HepG2 (cell line): Measurements from ENCODE around the gene EPB41L2. TPM values are rescaled to one million over a fixed set of nuclear protein-coding genes. Genes with fewer than 3 reads are reported as not detected.

Source experiments
- ARNTL ChIP-seq: sonication (generic); formaldehyde crosslinking; IDR thresholded peaks from 2 replicates; pipeline ENCODE4 v1.4.0; 2020; ENCODE audit warnings: mild to moderate bottlenecking, missing genetic modification reagents
- CENPX ChIP-seq: sonication (generic); formaldehyde crosslinking; IDR thresholded peaks from 2 replicates; pipeline ENCODE4 v1.9.0; 2021; ENCODE audit warnings: mild to moderate bottlenecking, missing genetic modification reagents, moderate library complexity
- DPF2 ChIP-seq: sonication (generic); formaldehyde crosslinking; IDR thresholded peaks from 2 replicates; pipeline ENCODE4 v1.4.0; 2020; ENCODE audit warnings: mild to moderate bottlenecking, low read depth, missing genetic modification reagents, borderline replicate concordance
- EP300 ChIP-seq, 3 experiments: sonication (generic) in 1 of 3; formaldehyde crosslinking in 1 of 3; IDR thresholded peaks; 2 replicates each; pipeline versions ENCODE4 v1.5.1 to v1.6.1; 2011 to 2020; ENCODE audit warnings: low read depth in 2 of 3, low read length in 2 of 3, borderline replicate concordance in 1 of 3, improper control_type of control experiment in 1 of 3, mild to moderate bottlenecking in 1 of 3, missing genetic modification reagents in 1 of 3, moderate library complexity in 1 of 3
- KDM2A ChIP-seq: sonication (generic); formaldehyde crosslinking; IDR thresholded peaks from 2 replicates; pipeline ENCODE4 v1.4.0; 2020; ENCODE audit warnings: low read depth, missing genetic modification reagents, borderline replicate concordance
- LBX2 ChIP-seq: sonication (generic); formaldehyde crosslinking; IDR thresholded peaks from 2 replicates; pipeline ENCODE4 v1.5.0; 2020; ENCODE audit warnings: missing genetic modification reagents, mild to moderate bottlenecking, borderline replicate concordance
- MAX ChIP-seq: IDR thresholded peaks from 2 replicates; pipeline ENCODE4 v1.6.1; 2012; ENCODE audit warnings: inconsistent platforms
- MEIS2 ChIP-seq: sonication (generic); formaldehyde crosslinking; IDR thresholded peaks from 2 replicates; pipeline ENCODE4 v1.9.0; 2021; ENCODE audit warnings: mild to moderate bottlenecking, missing genetic modification reagents
- NCOA2 ChIP-seq: sonication (generic); formaldehyde crosslinking; IDR thresholded peaks from 2 replicates; pipeline ENCODE4 v1.8.0; 2022; ENCODE audit warnings: inconsistent platforms
- NR2F6 ChIP-seq, 2 experiments: IDR thresholded peaks; 2 replicates each; pipeline ENCODE4 v1.6.1; 2016; ENCODE audit warnings: antibody characterized with exemption in 1 of 2, mild to moderate bottlenecking in 1 of 2
- PHF5A ChIP-seq: IDR thresholded peaks from one replicate; pipeline ENCODE4 v1.6.1; 2018; ENCODE audit warnings: low read depth, missing genetic modification reagents; ENCODE audit not compliant: unreplicated experiment
- REPIN1 ChIP-seq: sonication (generic); formaldehyde crosslinking; IDR thresholded peaks from 2 replicates; pipeline ENCODE4 v1.8.0; 2022; ENCODE audit warnings: missing genetic modification reagents, low read depth, mild to moderate bottlenecking, borderline replicate concordance
- RXRA ChIP-seq: sonication (generic); formaldehyde crosslinking; IDR thresholded peaks from 2 replicates; pipeline ENCODE4 v1.5.1; 2020; ENCODE audit warnings: missing genetic modification reagents
- SATB2 ChIP-seq: sonication (generic); formaldehyde crosslinking; IDR thresholded peaks from 2 replicates; pipeline ENCODE4 v1.5.0; 2020; ENCODE audit warnings: missing genetic modification reagents
- SRSF1 ChIP-seq: fragments of 200-400 bp; formaldehyde crosslinking; optimal IDR thresholded peaks from 2 replicates; pipeline ENCODE3; 2017; ENCODE audit warnings: mild to moderate bottlenecking, low read depth, low read length, moderate library complexity
- ZBTB20 ChIP-seq: sonication (generic); formaldehyde crosslinking; IDR thresholded peaks from 2 replicates; pipeline ENCODE4 v1.8.1; 2023; ENCODE audit warnings: missing genetic modification reagents, low read depth, mild to moderate bottlenecking, borderline replicate concordance
- ZNF224 ChIP-seq: sonication (generic); formaldehyde crosslinking; IDR thresholded peaks from 2 replicates; pipeline ENCODE4 v1.5.0; 2020; ENCODE audit warnings: mild to moderate bottlenecking, missing genetic modification reagents
- ZNF564 ChIP-seq: sonication (generic); formaldehyde crosslinking; IDR thresholded peaks from 2 replicates; pipeline ENCODE4 v1.8.1; 2023; ENCODE audit warnings: mild to moderate bottlenecking, missing genetic modification reagents
- ZNF660 ChIP-seq: sonication (generic); formaldehyde crosslinking; IDR thresholded peaks from 2 replicates; pipeline ENCODE4 v1.5.1; 2020; ENCODE audit warnings: mild to moderate bottlenecking, low read depth, missing genetic modification reagents, borderline replicate concordance
- ZNF7 ChIP-seq: IDR thresholded peaks from 2 replicates; pipeline ENCODE4 v1.6.1; 2016; ENCODE audit warnings: missing biosample characterization, missing genetic modification reagents
- ZSCAN31 ChIP-seq: sonication (generic); formaldehyde crosslinking; IDR thresholded peaks from 2 replicates; pipeline ENCODE4 v1.5.0; 2020; ENCODE audit warnings: low read depth, mild to moderate bottlenecking, missing genetic modification reagents
- polyA plus RNA-seq, 8 experiments: library from polyadenylated mRNA; depleted of rRNA in 3 of 8; stranded (reverse) in 7 of 8; unstranded in 1 of 8; fragments of >200 nt; fragmentation: Illumina TruSeq in 4 of 8; extraction: Trizol in 4 of 8; gene quantifications; 2 replicates each; pipeline versions ENCODE4 v1.2.1 to v1.2.3, GENCODE V29; 2011 to 2016; ENCODE audit warnings: low read depth in 4 of 8, missing spikeins in 1 of 8, mixed read lengths in 1 of 8; ENCODE audit not compliant: insufficient read depth in 1 of 8
- total RNA-seq, 5 experiments: library from RNA; depleted of rRNA; stranded (reverse); fragments of >200 nt; fragmentation: Illumina TruSeq; extraction: Trizol; gene quantifications; 2 replicates each; pipeline ENCODE4 v1.2.3, GENCODE V29; 2016; ENCODE audit warnings: low read depth in 1 of 5
- TF ChIP-seq, protein P1 (sequence below): sonication (generic); formaldehyde crosslinking; IDR thresholded peaks from 2 replicates; pipeline ENCODE4 v1.4.0; 2020; ENCODE audit warnings: mild to moderate bottlenecking, missing genetic modification reagents
- TF ChIP-seq, protein P2 (sequence below): sonication (generic); formaldehyde crosslinking; IDR thresholded peaks from 2 replicates; pipeline ENCODE4 v1.4.0; 2020; ENCODE audit warnings: missing genetic modification reagents
- TF ChIP-seq, protein P3 (sequence below): sonication (generic); formaldehyde crosslinking; IDR thresholded peaks from 2 replicates; pipeline ENCODE4 v1.4.0; 2020; ENCODE audit warnings: missing genetic modification reagents

The EPB41L2 gene
- total and polyA plus RNA-seq, 2 of the 13 experiments (the other 11 are each of a cell fraction or from before 2014, with no cell fraction given): 41.7 to 56.4 TPM

DNA sequence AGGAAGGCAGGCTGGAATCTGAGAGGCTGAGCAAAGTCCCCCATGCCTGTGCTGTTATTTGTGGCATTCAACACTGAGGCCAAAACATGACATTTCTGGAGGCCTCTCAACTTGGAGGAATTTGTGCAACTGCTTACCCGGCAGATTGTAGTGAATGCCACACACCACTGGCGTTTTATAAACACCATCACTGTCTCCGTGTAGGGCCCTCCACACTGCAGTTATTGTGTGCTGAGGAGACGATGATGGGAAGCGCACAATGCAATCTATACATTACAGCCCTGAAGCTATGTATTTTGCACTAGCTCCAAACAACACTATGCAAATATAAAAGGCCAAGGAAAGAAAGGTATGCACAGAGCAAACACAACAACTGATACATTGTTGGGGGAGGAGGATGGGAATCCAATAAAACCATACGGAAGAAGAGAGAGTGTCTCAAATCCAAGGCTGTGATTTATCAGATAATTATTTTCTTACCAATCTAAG lies 129.3 kb downstream of the EPB41L2 start (continued):
- TF ChIP-seq, protein P1, sequence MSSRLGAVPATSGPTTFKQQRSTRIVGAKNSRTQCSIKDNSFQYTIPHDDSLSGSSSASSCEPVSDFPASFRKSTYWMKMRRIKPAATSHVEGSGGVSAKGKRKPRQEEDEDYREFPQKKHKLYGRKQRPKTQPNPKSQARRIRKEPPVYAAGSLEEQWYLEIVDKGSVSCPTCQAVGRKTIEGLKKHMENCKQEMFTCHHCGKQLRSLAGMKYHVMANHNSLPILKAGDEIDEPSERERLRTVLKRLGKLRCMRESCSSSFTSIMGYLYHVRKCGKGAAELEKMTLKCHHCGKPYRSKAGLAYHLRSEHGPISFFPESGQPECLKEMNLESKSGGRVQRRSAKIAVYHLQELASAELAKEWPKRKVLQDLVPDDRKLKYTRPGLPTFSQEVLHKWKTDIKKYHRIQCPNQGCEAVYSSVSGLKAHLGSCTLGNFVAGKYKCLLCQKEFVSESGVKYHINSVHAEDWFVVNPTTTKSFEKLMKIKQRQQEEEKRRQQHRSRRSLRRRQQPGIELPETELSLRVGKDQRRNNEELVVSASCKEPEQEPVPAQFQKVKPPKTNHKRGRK: no peak
- peak; percentile 52 for TF ChIP-seq KDM2A (CRISPR knock-in tag)
- TF ChIP-seq CENPX: no peak
- TF ChIP-seq RXRA (CRISPR knock-in tag): peak; percentile 75; the same call in 1 of the 2 replicates
- peak; percentile 99 for TF ChIP-seq NCOA2 (CRISPR knock-in tag)
- no peak for TF ChIP-seq ZNF660 (CRISPR knock-in tag)
- TF ChIP-seq ZNF564: no peak
- TF ChIP-seq, protein P2, sequence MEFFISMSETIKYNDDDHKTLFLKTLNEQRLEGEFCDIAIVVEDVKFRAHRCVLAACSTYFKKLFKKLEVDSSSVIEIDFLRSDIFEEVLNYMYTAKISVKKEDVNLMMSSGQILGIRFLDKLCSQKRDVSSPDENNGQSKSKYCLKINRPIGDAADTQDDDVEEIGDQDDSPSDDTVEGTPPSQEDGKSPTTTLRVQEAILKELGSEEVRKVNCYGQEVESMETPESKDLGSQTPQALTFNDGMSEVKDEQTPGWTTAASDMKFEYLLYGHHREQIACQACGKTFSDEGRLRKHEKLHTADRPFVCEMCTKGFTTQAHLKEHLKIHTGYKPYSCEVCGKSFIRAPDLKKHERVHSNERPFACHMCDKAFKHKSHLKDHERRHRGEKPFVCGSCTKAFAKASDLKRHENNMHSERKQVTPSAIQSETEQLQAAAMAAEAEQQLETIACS (CRISPR knock-in tag): no peak
- no peak for TF ChIP-seq LBX2 (CRISPR knock-in tag)
- TF ChIP-seq SATB2 (CRISPR knock-in tag): 0 out of 2 replicates have a peak, but pooled peaks have one; percentile 31
- TF ChIP-seq, protein P3, sequence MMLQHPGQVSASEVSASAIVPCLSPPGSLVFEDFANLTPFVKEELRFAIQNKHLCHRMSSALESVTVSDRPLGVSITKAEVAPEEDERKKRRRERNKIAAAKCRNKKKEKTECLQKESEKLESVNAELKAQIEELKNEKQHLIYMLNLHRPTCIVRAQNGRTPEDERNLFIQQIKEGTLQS: peak; percentile 58; the same call in 1 of the 2 replicates
- peak; percentile 52 for TF ChIP-seq MAX
- TF ChIP-seq NR2F6 (IDR thresholded peaks at IDR 0.05): peak; percentile 75
- peak; percentile 90 for TF ChIP-seq NR2F6 (CRISPR knock-in tag; IDR thresholded peaks at IDR 0.05)
- peak; percentile 67; the same call in 1 of the 2 replicates for TF ChIP-seq ARNTL
- peak; percentile 84 to 95; a peak in 3 of 4 replicates for TF ChIP-seq EP300 (IDR thresholded peaks at IDR 0.05; ENCODE audit: low read depth in 2 of 2, low read length in 2 of 2)
- TF ChIP-seq EP300 (CRISPR knock-in tag; IDR thresholded peaks at IDR 0.05; ENCODE audit: borderline replicate concordance): peak; percentile 99
- TF ChIP-seq ZBTB20 (CRISPR knock-in tag): peak; percentile 100
- peak; percentile 91; the same call in 1 of the 2 replicates for TF ChIP-seq MEIS2 (CRISPR knock-in tag)
- peak; percentile 91 for TF ChIP-seq REPIN1 (CRISPR knock-in tag)
- TF ChIP-seq PHF5A: no peak
- TF ChIP-seq DPF2 (CRISPR knock-in tag): peak; percentile 97
- no peak for TF ChIP-seq ZNF224 (CRISPR knock-in tag)
- no peak for TF ChIP-seq SRSF1
- TF ChIP-seq ZSCAN31 (CRISPR knock-in tag): no peak
- peak; percentile 39; the same call in 1 of the 2 replicates for TF ChIP-seq ZNF7 (CRISPR knock-in tag)
